Endothelial cell of umbilical vein (primary cell): ENCODE data around the gene RTL5. TPM values are rescaled to one million over a fixed set of nuclear protein-coding genes. Genes with fewer than 3 reads are reported as not detected.

ENCODE experiments used
- BruUV-seq: library from RNA; stranded (reverse); fragments of 400-500 nt; replicated peaks from 2 replicates; lab custom pipeline; 2021; lab: Mats Ljungman, UMichigan
- CTCF ChIA-PET: fragments of 300-600, 350-600 bp; sonication (Branson Sonifier 250); formaldehyde crosslinking; loops from one replicate; lab custom pipeline; 2021; ENCODE audit warnings: antibody characterized with exemption, inconsistent platforms; lab: Charles Lee
- POLR2A ChIA-PET: fragments of 300-600, 350-600 bp; sonication (Branson Sonifier 250); formaldehyde crosslinking; loops from one replicate; lab custom pipeline; 2021; ENCODE audit warnings: antibody characterized with exemption, inconsistent platforms; lab: Charles Lee
- DNase-seq: peaks from one replicate; pipeline ENCODE4 v3.0.0-alpha.2; 2011; ENCODE audit warnings: low read depth, low spot score
- FAIRE-seq: peaks from 2 replicates; lab custom pipeline; 2011; peaks lifted over from hg19 to GRCh38; lab: Jason Lieb, UNC
- H2AFZ ChIP-seq: 2 replicates; pipeline ENCODE4 v1.6.0; 2012; ENCODE audit warnings: low read depth, low read length, control low read depth, inconsistent platforms
- H3K27ac ChIP-seq: 2 replicates; pipeline ENCODE4 v1.5.1; 2011; ENCODE audit warnings: low read depth, mild to moderate bottlenecking, control low read depth, low read length, moderate library complexity; ENCODE audit not compliant: insufficient read depth
- H3K27me3 ChIP-seq, 2 experiments: 2 replicates each; pipeline versions ENCODE4 v1.6.0 to v1.6.1; 2011; ENCODE audit warnings: low read length in 2 of 2, mixed read lengths in 1 of 2; ENCODE audit not compliant: control insufficient read depth in 2 of 2, insufficient read depth in 2 of 2
- H3K36me3 ChIP-seq, 2 experiments: 2 replicates in 1 of 2; 3 replicates in 1 of 2; pipeline ENCODE4 v1.5.1; 2011; ENCODE audit warnings: low read length in 2 of 2, mild to moderate bottlenecking in 1 of 2, moderate library complexity in 1 of 2; ENCODE audit not compliant: control insufficient read depth in 2 of 2, insufficient read depth in 2 of 2; ENCODE audit errors: extremely low read depth in 1 of 2
- H3K4me1 ChIP-seq: 3 replicates; pipeline ENCODE4 v1.5.1; 2011; ENCODE audit warnings: mild to moderate bottlenecking, low read length; ENCODE audit not compliant: control insufficient read depth, insufficient read depth; ENCODE audit errors: extremely low read depth
- H3K4me2 ChIP-seq: 2 replicates; pipeline ENCODE4 v1.6.1; 2011; ENCODE audit warnings: low read length, control low read depth, mixed read lengths; ENCODE audit not compliant: insufficient read depth
- H3K4me3 ChIP-seq, 3 experiments: fragments of 200-600 bp in 1 of 3; sonication (generic), shearing (Covaris generic) in 1 of 3; replicated peaks in 1 of 3; 2 replicates each; pipeline ENCODE4 v1.5.1; 2011 to 2016; ENCODE audit warnings: control low read depth in 3 of 3, low read length in 3 of 3, mild to moderate bottlenecking in 2 of 3, inconsistent platforms in 1 of 3, low read depth in 1 of 3, moderate library complexity in 1 of 3; ENCODE audit not compliant: insufficient read depth in 1 of 3
- H3K79me2 ChIP-seq: 2 replicates; pipeline ENCODE4 v1.6.0; 2012; ENCODE audit warnings: low read length, inconsistent platforms; ENCODE audit not compliant: control insufficient read depth, insufficient read depth
- H3K9ac ChIP-seq: replicated peaks from 2 replicates; pipeline ENCODE3; 2011; ENCODE audit warnings: low read length, control low read depth; ENCODE audit not compliant: insufficient read depth; ENCODE audit errors: extremely low read depth
- H3K9me1 ChIP-seq: replicated peaks from 3 replicates; pipeline ENCODE4 v1.6.0; 2011; ENCODE audit warnings: mild to moderate bottlenecking, low read length; ENCODE audit not compliant: control insufficient read depth, insufficient read depth; ENCODE audit errors: extremely low read depth
- H3K9me3 ChIP-seq: replicated peaks from 2 replicates; pipeline ENCODE4 v1.5.1; 2012; ENCODE audit warnings: low read length, inconsistent platforms; ENCODE audit not compliant: control insufficient read depth, insufficient read depth
- H4K20me1 ChIP-seq: replicated peaks from 2 replicates; pipeline ENCODE3; 2011; ENCODE audit warnings: mild to moderate bottlenecking, low read length; ENCODE audit not compliant: control insufficient read depth, insufficient read depth; ENCODE audit errors: extremely low read depth
- CTCF ChIP-seq, 2 donors: IDR thresholded peaks; 1 replicate in 1 of 2; 2 replicates in 1 of 2; pipeline ENCODE4 v1.5.1; 2011; ENCODE audit warnings: low read length in 2 of 2, mild to moderate bottlenecking in 2 of 2, moderate library complexity in 2 of 2, control low read depth in 1 of 2, inconsistent platforms in 1 of 2, low read depth in 1 of 2; ENCODE audit not compliant: insufficient read depth in 1 of 2; ENCODE audit errors: extremely low read depth in 1 of 2
- EZH2 ChIP-seq: IDR thresholded peaks from 2 replicates; pipeline ENCODE4 v1.6.1; 2012; ENCODE audit warnings: borderline replicate concordance, low read depth, mild to moderate bottlenecking, moderate library complexity, low read length, inconsistent platforms; ENCODE audit not compliant: severe bottlenecking
- FOS ChIP-seq: IDR thresholded peaks from 2 replicates; pipeline ENCODE4 v1.6.1; 2011; ENCODE audit warnings: mild to moderate bottlenecking, low read length, moderate library complexity, borderline replicate concordance; ENCODE audit not compliant: insufficient read depth
- GATA2 ChIP-seq: IDR thresholded peaks from 2 replicates; pipeline ENCODE4 v1.7.0; 2011; ENCODE audit warnings: low read depth, mild to moderate bottlenecking, moderate library complexity, mixed read lengths, low read length; ENCODE audit not compliant: insufficient read length, insufficient read depth
- JUN ChIP-seq: IDR thresholded peaks from 2 replicates; pipeline ENCODE4 v1.6.1; 2011; ENCODE audit warnings: borderline replicate concordance, low read depth; ENCODE audit not compliant: insufficient read length, insufficient read depth
- MAX ChIP-seq: IDR thresholded peaks from 2 replicates; pipeline ENCODE4 v1.6.1; 2011; ENCODE audit not compliant: insufficient read depth, insufficient read length
- MYC ChIP-seq: IDR thresholded peaks from one replicate; pipeline ENCODE4 v1.6.1; 2011; ENCODE audit warnings: mild to moderate bottlenecking, low read depth, low read length
- POLR2A ChIP-seq: IDR thresholded peaks from 2 replicates; pipeline ENCODE4 v1.6.1; 2012; ENCODE audit warnings: low read depth, mild to moderate bottlenecking, control low read depth, low read length
- POLR2AphosphoS5 ChIP-seq: IDR thresholded peaks from 2 replicates; pipeline ENCODE4 v1.6.1; 2012; ENCODE audit warnings: low read depth, mild to moderate bottlenecking, control low read depth, low read length, moderate library complexity; ENCODE audit not compliant: insufficient read depth
- dilution Hi-C: fragments of 300-500 bp; cut with MboI; formaldehyde crosslinking; loops from one replicate; pipeline ENCODE4 v1.15.0; 2019; ENCODE audit warnings: low sequenced_read_pairs; ENCODE audit not compliant: extremely low pct_ligation_motif_present
- intact Hi-C: fragments of 100-400 bp; cut with micrococcal nuclease; formaldehyde crosslinking; loops from one replicate; pipeline ENCODE4 v1.10.0; 2022
- polyA plus RNA-seq, 4 experiments: library from polyadenylated mRNA; depleted of rRNA in 3 of 4; stranded (reverse) in 3 of 4; unstranded in 1 of 4; fragments of >200 nt; gene quantifications; 2 replicates each; pipeline versions ENCODE4 v1.2.1 to v1.2.3, GENCODE V29; 2011 to 2012; ENCODE audit warnings: missing spikeins in 1 of 4
- total RNA-seq: library from RNA; stranded (reverse); gene quantifications from 2 replicates; pipeline ENCODE4 v1.2.3, GENCODE V29; 2021

Gene RTL5
- total and polyA plus RNA-seq, 2 donors (not counting 3 experiments of a cell fraction or from before 2014, with no cell fraction given): 1.0 to 1.7 TPM

- Histone ChIP-seq H4K20me1 (no peaks in the 10 kb centered on the region), H3K4me1 (no peaks in the 10 kb centered on the region), H3K36me3 (no peaks in the 10 kb centered on the region), H3K27ac (no peak overlapping the region), H2AFZ (no peak overlapping the region), H3K27me3 (no peaks in the 10 kb centered on the region), H3K4me2 (no peak overlapping the region), H3K79me2 (peaks cover 34% of the 10 kb centered on the region), H3K9me1 (peaks cover 2% of the 10 kb centered on the region), H3K4me3 (no peak overlapping the region), H3K9me3 (no peaks in the 10 kb centered on the region), H3K9ac (no peak overlapping the region)
- CTCF ChIA-PET: no interaction called here
- intact Hi-C loops: no loop called here
- POLR2A ChIA-PET: no interaction called here
- TF ChIP-seq POLR2AphosphoS5 (no peak), EZH2 (no peak), JUN (no peak), GATA2 (no peak), MAX (no peak), FOS (no peak), MYC (no peak), POLR2A (no peak), CTCF (IDR thresholded peaks at IDR 0.05; ENCODE audit: extremely low read depth in 1 of 2, insufficient read depth in 1 of 2, low read depth in 1 of 2, low read length in 2 of 2) (no peak)
- no TSS peak for BruUV-seq
- DNase-seq (no peak), FAIRE-seq (no peak)
- dilution Hi-C loops: no loop called here
Measured at GRCh38 chrX:72113461-72113860, 18.3 kb downstream of the RTL5 start.
